HG02623 (cell line): ENCODE measurements around the gene MAGEH1.
"Not testable (repeated sequence)": the region's sequence is repeated elsewhere in the genome, so short reads cannot be mapped to it uniquely, and the experiment has no call there.

Experiments used
- ATAC-seq: cut with Tn5 transposase; IDR thresholded peaks from one replicate; pipeline ENCODE4 v1.9.1; 2021; ENCODE audit warnings: moderate library complexity; ENCODE audit not compliant: unreplicated experiment

Gene MAGEH1, protein sequence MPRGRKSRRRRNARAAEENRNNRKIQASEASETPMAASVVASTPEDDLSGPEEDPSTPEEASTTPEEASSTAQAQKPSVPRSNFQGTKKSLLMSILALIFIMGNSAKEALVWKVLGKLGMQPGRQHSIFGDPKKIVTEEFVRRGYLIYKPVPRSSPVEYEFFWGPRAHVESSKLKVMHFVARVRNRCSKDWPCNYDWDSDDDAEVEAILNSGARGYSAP

DNA sequence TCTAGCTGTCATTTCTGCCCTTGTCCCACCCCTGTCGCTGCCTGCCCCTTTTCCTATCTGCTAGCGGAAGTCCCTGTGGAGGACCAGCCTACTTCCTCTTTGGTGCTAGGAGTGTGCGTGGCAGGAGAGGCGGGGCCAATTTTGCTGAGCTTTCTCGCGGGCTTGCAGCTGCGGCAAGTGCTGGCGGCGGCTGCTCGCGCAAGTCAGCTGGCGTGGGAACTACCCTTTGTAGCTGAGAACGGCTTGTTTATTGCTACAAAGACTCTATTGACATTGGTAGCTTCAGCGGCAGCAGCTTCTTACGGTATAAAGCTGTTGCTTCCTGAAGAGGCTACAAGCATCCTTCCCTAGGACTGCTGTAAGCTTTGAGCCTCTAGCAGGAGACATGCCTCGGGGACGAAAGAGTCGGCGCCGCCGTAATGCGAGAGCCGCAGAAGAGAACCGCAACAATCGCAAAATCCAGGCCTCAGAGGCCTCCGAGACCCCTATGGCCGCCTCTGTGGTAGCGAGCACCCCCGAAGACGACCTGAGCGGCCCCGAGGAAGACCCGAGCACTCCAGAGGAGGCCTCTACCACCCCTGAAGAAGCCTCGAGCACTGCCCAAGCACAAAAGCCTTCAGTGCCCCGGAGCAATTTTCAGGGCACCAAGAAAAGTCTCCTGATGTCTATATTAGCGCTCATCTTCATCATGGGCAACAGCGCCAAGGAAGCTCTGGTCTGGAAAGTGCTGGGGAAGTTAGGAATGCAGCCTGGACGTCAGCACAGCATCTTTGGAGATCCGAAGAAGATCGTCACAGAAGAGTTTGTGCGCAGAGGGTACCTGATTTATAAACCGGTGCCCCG is at the start of gene MAGEH1:
Gene MAGEH1, plus strand, starts transcription at position 138 of the 843 bp plus-strand sequence. Its CDS starts 248 bp downstream, at position 386.
- peak; percentile 99 for ATAC-seq

DNA sequence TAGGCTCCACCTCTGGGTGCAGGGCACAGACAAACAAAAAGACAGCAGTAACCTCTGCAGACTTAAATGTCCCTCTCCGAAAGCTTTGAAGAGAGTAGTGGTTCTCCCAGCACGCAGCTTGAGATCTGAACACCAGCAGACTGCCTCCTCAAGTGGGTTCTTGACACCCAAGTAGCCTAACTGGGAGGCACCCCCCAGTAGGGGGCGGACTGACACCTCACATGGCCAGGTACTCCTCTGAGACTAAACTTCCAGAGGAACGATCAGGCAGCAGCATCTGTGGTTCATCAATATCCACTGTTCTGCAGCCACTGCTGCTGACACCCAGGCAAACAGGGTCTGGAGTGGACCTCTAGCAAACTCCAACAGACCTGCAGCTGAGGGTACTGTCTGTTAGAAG is 24.8 kb upstream of the MAGEH1 start:
- not testable (repeated sequence) for ATAC-seq

DNA sequence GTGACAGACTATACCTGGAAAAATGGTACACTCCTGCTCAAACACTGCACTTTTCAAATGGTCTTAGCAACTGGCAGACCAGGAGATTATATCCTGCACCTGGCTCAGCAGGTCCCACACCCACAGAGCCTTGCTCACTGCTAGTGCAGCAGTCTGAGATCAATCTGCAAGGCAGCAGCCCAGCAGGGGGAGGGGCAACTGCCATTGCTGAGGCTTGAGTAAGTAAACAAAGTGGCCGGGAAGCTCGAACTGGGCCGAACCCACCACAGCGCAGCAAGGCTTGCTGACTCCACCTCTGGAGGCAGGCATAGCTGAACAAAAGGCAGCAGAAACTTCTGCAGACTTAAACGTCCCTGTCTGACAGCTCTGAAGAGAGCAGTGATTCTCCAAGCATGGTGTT is 8.5 kb upstream of the MAGEH1 start:
- ATAC-seq: not testable (repeated sequence)

DNA sequence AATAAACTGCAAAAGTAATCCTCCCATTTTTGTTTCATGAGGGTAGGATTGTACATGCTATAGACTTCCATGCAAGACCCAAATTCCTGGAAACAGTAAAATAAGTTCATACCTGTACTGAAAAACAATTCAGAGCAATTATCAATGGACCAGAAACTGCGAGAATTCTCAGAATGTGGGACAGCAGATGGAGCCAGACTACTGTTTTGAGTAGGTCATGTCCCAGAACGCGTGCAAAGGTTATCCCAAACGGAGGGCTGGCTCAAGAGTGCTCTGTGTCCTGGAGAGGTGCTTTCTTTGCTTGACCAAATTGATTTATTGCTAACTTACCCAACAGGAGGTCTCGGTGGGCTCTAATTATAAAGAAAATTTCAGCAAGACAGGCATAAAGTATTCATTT is 1.7 kb upstream of the MAGEH1 start:
- ATAC-seq: no peak

DNA sequence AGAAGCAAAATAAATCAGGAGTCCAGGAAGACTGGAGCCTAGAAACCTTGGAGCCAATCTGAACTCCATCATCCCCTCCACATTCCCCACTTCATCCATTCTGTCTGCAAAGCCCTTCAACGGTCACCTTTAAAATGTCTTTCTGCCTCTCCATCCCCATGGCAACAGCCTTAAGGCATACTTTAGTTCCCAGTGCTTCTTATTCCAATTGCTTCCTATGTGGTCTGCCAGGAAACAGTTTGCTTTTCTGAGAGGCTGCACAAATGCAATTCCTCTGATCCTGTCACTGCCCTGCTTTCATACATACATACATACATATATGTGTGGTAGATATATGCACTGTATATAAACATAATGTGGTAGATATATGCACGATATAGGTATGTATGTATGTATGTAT is 786 bp upstream of the MAGEH1 start:
- ATAC-seq: no peak

DNA sequence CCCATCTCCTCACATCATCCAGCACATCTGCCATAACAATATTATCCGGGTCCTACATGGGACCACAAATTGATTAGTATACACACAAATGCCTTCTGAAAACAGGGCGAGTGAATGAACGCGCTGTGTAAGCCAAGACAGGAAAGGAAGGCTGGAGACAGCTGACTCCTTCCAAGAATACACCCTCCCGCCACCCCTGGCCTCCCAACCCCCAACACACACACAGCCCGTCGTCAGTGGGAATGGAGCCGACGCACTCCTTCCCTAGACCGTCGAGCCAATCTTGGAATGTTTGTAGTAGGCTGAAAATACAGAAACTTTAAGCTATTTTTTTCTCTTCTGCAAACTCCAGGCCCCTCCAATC is 319 bp upstream of the MAGEH1 start:
- peak; percentile 19 for ATAC-seq

DNA sequence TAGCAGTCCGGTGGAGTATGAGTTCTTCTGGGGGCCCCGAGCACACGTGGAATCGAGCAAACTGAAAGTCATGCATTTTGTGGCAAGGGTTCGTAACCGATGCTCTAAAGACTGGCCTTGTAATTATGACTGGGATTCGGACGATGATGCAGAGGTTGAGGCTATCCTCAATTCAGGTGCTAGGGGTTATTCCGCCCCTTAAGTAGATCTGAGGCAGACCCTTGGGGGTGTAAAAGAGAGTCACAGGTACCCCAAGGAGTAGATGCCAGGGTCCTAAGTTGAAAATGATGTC is 852 bp downstream of the MAGEH1 start:
- ATAC-seq: no peak

DNA sequence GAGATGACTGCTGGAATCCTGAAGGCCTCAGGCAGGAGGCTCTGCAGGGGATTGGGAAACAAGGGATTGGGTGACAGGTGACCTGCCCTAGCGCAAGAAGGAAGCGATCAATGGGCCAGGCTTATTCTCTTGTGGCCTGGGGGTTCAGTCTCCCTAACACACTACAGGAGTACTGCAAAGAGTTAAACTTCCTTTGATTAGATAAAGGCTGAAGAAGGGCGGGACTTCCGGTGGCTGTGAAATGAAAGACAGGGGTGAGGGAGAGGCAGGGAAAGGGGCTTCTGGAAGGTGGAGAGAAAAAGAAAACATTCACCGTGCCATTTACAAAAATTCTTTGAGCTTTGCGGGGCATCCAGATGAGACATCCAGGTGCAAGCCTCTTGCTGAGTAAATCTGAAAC is 3.8 kb downstream of the MAGEH1 start:
- not testable (repeated sequence) for ATAC-seq

DNA sequence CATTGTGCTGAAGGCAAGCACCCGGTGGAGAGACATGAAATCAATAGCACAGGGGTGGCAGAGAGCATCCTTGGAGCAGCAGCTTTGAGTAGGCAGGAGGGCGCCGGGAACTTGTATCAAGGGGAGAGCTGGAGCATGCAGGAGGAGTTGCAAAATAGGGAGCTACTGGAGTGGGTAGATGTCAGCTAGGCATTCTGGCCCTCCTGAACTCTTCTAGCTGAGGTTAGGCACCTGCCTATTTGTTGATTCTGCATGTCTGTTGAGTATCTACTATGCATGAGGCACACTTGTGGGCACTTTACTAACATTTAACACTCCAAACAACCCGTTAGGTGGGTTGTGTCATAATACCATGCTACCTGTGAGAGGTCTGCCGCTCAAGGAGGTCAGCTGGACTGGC is 7.5 kb downstream of the MAGEH1 start:
- not testable (repeated sequence) for ATAC-seq

DNA sequence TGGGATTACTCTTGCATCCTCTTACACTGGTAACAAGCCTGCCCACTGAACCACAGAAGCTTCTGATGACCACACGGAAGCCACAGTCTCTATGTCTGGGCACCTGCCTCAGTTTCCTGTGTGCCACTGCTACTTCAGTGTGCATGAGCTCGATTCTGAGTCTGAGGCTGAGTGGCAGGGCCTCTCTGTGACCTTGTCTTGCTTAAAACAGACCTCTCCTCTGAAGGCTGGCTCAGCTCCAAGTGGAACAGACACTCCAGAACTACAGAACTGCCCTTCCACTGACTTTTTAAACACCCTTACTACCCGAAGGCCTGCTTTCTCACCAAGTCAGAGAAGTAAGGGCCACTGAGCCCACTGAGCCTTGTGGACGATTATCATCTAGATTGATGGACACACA is 8.0 kb downstream of the MAGEH1 start:
- ATAC-seq: not testable (repeated sequence)

DNA sequence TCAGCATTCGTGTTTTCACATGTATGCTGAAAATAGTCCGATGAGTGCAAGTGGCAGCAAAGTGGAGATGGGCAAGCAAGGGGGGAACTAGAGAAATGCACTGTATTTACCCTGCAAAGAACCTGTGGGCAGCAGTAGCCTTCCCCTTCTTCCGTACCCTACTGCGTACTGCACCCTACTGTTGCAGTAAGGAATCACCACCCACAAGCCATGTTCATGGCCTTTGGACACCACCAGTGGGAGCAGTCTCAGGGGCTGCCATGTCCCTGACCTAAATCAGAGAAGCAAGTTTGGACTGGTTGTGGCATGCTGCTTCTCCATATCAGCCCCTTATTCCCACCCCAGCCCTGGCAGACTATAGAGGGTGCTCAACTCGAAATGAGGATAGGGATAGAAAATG is 12.1 kb downstream of the MAGEH1 start:
- not testable (repeated sequence) for ATAC-seq

DNA sequence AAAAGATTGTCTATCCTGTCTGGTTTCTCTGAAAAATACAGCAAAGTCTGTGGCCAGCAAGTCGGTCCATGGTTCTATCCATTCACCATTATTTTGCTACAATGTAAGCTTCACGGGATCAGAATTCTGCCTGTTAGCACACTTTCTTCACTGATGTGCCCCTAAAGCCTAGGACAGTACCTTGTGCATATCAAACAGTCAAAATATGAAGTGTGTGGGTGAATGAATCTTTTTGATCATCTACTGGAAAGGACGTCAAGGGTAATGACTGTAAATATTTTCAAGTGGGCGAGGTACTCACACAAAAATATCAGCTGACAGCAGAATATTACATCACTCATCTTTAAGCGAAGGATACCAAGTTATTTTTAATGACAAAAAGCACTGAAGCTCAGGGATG is 13.2 kb downstream of the MAGEH1 start:
- ATAC-seq: not testable (repeated sequence)

DNA sequence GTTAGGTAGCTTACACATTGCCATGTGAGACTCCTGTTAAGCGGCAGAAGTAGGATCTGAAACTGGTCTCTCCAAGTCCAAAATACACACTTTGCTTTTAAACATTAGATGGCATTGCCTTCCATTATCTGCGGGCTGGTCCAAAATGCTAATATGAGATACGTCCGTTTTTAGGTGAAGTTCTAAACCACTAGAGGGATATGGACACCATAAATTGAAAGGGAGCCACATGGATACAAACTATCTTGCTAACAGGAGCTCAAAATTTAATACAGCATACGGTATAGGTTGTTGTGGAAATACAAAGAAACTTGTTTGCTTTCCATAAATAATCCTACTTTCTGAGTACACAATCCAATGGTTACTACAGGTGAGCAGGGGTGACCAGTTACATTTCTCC is 13.9 kb downstream of the MAGEH1 start:
- not testable (repeated sequence) for ATAC-seq

DNA sequence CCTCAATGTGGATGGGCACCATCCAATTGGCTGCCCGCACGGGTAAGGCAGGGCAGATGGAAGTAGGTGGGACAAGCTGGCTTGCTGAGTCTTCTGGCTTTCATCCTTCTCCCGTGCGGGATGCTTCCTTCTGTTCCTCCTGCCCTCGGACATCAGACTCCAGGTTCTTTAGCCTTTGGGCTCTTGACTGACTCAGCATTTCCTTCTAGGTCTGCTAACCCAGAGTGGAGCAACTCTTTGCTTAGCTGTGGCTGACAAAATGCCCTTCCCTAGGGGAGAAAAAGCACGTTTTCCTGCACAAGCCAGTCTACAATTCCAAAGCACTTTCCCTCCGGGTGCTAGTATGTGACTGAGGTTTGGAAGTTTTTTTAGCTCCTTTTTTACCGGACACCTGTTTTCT is 28.0 kb downstream of the MAGEH1 start:
- not testable (repeated sequence) for ATAC-seq

DNA sequence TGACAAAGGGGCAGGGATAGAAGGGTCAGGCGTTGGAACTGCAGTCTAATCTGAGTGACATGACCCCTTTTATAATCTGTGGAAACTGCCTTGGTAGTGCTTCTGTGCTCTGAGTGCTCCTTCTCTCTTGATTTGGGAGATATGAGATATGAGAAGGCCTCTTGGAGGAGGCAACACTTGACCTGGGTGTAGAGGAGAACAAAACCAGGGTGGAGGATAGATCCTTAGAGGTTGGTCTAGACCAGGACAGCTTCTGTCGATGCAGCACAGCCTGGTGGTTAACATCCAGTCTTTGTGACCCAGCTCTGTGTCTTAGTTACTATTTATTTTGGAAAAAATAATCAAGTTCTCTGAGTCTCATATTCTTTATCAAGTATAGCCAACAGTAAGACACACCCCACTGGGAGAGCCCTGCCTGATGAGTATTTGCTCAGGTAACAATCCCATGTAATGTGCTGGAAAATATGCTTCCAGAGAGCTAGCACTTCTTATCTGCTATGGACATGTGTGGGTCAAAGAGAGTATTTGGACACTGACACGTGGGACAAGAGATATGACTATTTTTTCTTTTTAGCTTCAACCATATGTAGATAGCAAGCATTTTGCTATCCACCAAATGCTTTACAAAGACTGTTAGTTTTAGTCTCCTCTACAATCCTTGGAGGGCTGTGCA is 28.6 kb downstream of the MAGEH1 start:
- ATAC-seq: no peak

DNA sequence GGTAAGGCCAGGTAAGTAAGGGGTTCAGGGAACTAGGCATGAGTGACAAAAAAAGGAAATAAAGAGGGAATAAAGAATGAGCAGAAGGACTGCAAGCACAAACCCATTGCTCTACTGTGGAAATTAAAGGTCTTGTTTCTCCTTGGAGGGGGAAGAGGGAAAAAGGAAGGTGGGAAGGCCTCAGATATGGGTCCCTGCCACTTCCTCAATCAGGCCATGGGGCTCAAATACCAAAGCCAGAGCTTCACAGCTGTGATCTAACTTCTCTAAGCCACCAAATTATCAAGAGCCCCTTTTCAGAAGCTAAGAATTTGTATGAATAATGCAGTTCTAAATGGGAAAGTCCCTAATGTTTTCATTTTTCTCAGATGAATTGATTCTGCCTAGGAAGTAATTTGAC is 33.0 kb downstream of the MAGEH1 start:
- no peak for ATAC-seq

DNA sequence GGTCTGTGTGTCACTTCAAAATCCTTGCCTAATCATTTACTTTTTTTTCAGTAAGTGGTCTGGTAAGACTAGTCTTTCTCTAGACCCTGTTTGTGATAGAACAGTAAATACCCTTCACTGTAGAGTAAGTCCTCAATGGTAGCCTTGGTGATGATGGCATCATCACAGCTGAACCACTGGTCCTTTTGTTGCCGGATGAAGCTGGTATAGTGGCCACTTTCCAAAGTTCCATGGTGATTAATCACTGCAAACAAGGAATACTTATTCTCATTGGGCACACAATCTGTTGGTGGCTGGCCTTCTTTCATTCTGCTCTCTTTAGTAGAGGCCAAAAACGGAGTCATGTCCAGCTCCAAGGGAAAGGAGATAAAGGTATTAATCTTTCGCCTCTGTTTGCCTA is 34.8 kb downstream of the MAGEH1 start:
- no peak for ATAC-seq

DNA sequence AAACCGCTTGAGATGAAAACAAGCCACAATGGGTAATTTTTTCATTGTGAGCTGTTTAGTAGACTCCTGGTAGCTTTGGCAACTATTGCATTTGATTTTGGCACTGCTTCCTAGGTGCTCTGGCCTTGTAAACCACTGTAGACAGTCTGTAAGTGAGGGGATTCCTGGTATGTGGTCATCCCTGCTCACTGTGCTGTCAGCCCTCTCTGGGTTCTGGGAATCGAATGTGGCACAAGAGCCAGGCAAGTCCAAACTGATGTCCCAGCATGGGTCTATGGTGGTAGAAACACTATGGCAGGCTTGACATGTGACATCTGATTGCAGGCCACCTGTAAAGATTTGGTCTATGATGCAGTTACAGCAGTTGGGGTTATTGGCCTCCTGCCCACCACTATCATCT is 35.2 kb downstream of the MAGEH1 start:
- no peak for ATAC-seq

DNA sequence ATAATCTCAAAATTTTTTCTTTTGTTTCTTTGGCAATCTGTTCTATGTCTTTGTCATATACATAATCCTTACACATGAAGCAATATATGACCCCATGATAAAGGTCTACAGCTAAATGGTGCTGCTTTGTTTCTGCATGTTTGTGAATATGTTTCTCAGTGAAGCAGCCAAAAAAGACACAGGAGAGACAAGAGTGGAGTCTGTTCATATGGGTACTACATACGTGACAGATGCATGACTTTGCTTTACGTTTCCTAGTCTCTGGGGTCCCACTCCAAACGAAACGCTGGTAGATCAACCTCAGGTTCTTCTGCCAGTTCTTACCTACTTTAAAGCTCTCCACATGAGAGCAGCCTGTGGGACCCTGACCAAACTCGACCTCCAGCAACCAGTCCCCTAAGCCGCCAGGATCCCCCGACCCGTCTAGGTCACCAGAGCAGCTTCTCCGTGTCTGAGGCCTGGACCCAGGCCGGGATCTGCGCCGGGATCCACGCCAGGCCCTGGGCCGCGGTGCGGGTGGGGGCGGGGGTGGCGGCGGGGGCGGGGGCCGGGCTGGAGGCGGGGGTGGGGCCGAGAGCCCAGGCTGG is 36.2 kb downstream of the MAGEH1 start:
- no peak for ATAC-seq

DNA sequence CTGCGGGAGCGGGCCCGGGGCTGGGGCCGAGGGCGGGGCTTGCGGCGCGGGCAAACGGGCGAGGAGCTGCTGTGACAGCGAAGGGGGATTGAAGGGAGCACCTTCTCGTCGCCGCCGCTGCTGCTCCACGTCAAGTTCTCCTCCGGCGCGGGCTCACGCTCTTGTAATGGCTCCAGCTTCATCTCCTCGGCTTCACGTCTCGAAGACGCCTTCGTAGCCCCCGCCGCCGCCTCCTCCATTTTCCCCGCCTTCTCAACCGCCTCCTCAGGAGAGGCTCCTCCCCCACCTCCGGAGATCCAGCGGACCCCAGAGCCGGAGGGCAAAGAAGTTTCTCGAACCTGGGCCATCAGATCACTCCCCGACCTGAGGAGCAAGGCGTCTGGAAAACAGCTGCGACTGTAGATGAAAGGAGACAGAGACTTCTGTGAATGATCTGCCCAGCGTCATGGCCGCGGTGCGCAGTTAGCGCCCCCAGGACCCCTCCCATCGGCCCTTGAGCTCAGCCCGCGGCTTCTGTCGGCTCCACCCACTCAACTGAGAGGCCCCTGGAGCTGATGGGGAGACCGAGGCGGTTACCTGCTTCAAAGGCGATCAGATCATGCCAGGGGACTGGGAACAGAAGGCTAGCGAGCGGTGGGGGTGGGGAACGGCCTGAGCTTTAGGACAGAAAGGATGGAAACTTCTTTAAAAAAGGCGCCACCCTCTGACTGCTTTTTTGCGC is 36.8 kb downstream of the MAGEH1 start:
- ATAC-seq: peak; percentile 66
